ENCODE data around the gene SMARCAD1.
"Not testable (repeated sequence)": the region's sequence is repeated elsewhere in the genome, so short reads cannot be mapped to it uniquely, and the experiment has no call there.

The SMARCAD1 gene

DNA sequence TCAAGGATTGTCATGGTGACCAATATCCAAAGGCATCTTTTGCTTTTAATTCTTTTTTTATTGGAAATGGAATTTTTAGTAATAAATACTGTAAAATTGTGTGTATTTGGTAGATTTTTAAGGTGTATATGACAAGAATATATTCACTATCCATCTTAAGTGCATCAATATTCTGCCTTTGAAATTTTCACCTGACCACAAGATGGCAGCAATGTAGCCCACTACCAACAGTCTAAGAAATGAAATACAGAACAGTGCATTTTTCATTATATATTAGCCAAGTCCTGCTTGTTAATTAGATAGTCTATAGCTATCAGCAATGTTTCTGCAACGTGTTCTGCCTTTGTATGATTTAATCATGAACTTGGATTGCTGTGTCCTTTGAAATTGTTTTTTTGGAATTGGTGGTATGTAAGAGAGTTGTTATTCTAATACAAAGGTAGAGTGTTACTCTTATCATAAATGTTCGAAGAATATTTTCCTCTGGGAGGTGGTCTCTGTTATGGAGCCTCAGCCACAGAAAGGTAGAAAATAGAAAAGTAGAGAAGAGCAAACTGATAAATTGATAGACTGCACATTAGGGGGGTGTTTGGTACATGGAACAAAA lies 96.8 kb downstream of the SMARCAD1 start:
- no peak for DNase-seq

DNA sequence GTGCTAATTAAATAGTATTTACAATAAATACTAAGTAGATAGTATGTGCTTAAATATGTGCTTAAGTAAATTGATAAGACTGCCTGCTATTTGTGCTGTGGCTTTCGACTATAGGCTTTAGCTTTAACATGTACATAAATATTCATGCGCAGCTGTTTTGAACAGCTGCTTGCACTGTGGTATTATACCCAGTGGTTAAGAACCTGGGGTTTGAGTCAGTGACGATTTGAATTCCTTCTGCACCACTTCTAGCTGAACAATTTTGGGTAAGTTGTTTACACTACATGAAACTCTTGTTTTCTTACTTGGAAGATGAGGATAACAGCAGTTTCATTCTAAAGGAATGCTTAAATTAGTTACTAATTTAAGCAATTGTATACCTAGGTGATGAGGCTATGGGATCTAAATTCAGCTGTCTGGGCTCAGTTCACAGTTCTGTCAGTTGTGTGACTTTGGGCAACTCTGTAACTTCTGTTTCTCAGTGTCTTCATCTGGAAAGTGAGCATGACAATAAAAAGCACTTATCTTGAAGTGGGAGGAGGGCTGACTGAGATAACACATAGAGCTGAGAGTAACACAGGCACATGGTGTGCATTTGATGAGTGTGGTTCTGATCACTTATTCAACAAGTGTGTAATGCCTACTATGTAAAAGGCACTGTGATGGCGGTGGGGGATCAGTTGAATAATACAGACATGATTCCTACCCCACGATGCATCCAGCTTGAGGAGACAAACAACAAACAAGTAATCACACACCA lies 98.0 kb downstream of the SMARCAD1 start:
- DNase-seq = no peak

DNA sequence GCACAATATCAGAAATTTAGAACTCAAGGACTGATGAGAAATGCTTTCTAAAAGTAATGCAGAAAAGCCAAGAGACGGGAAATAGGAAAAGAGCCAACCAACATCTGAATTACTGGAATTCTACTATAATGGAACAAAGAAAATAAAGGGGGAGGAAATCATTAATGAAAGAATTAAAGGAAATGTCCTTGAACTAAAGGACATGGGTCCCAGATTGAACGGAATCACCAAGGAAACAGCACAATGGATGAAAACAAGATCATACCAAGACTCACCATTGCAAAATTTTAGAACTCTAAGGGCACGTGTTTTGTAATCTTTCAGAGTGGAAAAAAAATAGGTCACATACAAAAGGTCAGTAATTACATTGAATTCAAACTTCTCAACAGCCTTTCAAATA lies 99.0 kb downstream of the SMARCAD1 start:
- no peak for DNase-seq

DNA sequence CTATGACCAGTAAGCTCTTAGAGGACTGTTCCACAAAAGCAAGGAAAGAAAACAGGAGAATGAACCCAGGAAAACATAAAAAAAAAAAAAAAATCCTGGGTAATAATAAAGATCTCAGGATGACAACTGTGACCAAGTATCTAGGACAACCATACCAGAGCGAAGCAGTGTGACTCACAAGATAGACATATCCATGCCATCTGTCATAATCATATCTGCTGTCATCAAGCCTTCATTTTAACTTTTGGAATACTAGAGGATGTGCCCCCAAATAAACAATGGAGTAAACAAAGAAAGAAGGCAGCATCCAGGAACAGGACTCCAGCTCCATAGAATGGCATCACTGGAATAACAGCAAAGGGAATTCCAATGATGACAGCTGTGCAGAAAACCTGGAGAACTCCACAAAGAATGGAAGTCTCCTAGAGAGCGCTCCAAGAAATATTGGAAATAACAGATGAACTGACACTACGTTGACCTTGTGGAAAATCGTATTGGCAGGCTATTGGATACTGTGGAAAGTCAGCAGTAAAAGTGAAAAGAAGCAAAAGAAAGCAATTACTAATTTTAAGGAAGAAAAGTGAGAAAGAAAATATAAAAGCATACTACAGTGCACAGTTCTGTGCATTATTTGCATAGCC lies 99.7 kb downstream of the SMARCAD1 start:
- DNase-seq = no peak

DNA sequence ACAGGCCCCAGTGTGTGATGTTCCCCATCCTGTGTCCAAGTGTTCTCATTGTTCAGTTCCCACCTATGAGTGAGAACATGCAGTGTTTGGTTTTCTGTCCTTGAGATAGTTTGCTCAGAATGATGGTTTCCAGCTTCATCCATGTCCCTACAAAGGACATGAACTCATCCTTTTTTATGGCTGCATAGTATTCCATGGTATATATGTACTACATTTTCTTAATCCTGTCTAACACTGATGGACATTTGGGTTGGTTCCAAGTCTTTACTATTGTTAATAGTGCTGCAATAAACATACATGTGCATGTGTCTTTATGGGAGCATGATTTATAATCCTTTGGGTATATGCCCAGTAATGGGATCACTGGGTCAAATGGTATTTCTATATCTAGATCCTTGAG lies 112.3 kb downstream of the SMARCAD1 start:
- DNase-seq = not testable (repeated sequence)

DNA sequence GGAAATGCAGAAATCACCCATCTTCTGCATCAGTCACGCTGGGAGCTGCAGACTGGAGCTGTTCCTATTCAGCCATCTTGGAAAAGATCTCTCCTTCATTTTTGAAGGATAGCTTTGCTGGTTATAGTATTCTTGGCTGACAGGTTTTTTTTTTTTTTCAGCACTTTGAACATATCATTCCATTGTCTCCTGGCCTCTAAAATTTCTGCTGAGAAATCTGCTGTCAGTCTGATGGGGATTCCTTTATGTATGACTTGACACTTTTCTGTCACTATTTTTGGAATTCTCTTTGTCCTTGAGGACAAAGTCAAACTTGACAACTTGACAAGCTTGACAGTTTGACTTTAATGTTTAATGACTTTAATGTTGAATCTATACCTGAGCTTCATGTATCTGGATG lies 118.2 kb downstream of the SMARCAD1 start:
- no peak for DNase-seq

DNA sequence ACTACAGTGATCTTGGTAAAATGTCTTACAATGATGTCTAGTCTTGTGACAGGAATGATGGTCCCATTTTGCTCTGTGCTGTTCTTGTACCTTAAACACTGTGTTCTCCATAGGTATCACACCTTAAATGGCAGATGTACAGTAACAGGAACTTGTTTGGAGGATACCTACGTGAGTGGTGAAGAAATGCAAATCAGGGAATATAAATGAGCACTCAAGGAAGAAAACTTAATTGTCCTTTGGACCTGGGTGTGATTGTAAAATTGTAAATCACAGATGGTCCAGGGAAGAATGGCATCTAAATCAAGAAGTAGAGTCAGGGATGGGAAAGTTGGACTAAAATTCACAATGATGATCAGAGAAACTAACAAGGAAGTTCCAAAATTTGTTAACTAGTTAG lies 122.3 kb downstream of the SMARCAD1 start:
- DNase-seq = no peak

DNA sequence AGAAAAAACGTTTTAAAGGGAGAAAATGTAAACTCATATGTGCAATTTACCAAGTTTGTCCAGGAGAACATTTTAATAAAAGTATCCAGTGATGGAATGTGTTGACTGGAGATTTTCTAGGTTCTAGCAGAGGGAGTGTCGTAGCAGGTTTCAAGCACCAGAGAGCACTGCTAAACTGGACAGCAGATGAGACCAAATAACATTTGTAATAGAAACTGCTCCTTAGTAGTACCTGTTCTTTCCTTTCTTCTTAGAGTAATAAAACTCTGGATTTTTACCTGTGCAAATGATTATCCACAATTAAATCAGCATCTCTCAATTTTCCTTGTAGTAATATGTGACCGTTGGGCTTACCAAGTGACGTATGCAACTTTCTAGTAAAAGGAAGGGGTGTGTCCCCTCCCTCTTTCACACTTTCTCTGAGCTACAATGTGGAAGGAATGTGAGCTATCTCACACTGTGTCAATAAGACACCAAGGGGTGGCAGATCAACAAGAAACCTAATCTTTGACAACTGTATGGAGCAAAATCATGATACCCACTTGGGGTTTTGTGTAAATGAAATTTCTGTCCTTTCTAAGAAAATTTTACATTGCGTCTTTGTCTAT lies 125.4 kb downstream of the SMARCAD1 start:
- no peak for DNase-seq

DNA sequence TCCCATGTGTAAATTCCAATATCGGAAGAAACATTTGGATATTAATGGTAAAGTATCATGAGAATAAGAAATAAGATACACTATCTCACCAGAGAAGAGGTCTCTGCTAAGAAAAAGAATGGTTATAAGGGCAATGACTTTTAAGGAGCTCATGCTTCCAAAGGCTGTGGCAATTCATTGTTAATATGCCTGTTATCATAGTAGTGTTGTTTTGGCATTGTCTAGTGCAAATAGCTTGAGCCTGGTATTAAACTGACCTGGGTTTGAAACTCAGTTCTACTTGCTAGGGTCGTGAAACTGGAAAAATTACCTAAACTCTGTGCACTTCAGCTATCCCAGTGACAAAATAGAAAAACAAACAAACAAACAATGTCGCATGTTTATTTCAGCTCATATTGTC lies 126.2 kb downstream of the SMARCAD1 start:
- DNase-seq = no peak

DNA sequence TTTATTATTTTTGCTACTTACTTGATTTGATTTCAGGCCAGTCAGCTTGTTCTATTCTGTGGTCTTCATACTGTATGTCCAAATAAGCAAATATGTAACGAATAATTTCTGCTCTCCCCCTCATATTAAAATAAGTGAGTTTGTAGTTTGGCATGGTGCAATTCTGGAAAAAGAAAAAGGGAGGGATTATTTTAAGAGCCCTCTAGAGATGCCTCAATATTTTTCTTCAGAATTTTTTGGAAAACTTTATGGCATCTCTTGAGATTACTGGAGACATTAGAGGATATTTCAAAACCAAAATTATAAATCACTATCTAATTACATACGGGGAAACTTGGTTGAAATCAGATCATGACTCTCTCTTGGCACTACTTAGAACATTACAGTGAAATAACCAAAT lies 126.8 kb downstream of the SMARCAD1 start:
- no peak for DNase-seq

DNA sequence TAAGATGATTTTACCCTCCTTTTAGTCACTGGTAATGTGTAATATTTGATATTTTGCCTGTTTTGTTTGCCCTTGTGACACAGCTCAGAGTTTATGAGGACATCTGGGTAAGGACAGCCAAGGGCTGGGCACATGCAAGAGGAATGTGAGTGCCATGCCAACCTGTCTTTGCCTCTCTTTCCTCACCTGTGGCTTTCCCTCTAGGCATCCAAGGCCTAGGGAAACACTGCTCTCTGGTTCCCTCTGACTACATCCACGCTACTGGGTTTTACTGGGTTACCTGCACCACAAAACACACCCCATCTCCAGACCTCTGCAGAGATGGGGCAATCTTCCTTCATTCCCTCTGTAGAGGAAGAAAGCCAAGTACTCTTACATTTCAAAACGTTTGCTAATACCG lies 127.3 kb downstream of the SMARCAD1 start:
- no peak for DNase-seq

DNA sequence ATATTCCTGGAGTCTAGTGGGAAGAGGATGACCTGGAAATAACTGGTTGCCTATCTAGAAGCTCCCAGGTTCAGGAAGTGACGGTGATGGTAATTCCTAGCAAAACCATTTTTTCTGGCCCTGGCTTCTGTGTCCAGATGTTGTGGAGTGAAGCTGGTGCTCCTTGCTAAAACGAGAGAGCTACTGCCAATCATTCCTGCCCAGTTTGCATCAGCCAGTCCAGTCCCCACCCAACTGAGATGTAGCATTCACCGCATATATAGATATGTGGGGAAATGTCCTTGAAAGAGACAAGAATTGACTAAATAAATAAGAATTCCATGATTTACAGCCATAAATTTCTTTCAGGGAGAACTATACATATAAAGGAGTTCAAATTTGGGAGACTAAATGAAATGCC lies 128.6 kb downstream of the SMARCAD1 start:
- no peak for DNase-seq

DNA sequence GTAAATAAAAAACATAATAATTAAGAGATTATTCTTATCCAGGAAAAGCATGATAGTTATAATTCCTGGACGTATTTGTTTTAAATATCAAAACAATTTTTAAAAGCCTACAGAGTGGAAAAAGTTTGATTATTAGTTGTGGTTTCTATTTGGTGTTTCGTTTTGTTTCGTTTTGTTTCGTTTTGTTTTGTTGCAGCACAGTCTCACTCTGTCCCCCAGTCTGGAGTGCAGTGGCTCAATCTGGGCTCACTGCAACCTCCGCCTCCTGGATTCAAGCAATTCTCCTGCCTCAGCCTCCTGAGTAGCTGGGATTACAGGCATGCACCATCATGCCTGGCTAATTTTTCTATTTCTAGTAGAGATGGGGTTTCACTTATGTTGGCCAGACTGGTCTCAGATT lies 129.1 kb downstream of the SMARCAD1 start:
- not testable (repeated sequence) for DNase-seq

DNA sequence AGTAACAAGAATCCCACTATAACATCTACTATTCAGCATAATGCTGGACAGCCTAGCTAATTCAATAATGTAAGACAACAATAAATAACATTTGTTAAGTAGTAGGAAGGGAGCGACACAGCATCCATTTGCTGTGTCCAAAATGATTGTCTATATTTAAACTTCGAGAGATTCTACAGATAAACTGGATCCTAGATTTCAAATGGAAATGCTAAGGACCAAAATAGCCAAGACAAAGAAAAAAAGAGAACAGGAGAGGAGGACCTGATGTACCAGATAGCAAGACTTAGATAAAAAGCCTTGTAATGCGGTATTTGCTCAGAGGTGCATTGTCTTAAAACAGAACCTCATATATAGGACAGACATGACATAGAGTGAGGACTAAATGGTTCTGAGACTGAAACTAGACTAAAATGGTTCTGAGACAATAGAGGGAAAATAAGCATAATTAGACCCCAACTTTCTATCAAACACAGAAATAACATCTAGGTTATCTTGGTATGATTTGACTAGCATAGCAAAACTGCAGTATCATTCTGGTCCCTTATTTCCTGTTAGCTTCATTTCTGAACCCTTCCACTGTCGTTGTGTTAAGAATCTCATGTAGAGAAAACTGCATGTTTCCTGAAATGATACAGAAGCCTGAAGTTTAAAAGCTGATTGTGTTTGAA lies 131.2 kb downstream of the SMARCAD1 start:
- no peak for DNase-seq

DNA sequence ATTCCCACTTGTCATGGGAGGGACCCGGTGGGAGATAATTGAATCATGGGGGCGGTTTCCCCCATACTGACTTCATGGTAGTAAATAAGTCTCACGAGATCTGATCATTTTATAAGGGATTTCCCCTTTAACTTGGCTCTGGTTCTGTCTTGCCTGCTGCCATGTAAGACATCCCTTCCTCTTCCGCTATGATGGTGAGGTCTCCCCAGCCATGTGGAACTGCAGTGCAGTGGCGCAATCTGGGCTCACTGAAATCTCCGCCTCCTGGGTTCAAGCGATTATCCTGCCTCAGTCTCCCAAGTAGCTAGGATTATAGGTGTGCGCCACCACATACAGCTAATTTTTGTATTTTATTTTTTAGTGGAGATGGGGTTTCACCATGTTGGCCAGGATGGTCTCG lies 132.1 kb downstream of the SMARCAD1 start:
- DNase-seq = no peak
